Activated CD8-positive, alpha-beta memory T cell treated with anti-CD3 and anti-CD28 coated beads for 24 hours (primary cell): ENCODE results near the gene ZNF557.
"Not testable (repeated sequence)": the region's sequence is repeated elsewhere in the genome, so short reads cannot be mapped to it uniquely, and the experiment has no call there.

ENCODE experiments used
- DNase-seq: peaks from one replicate; pipeline ENCODE4 v3.0.0-alpha.2; 2020

Gene ZNF557

DNA sequence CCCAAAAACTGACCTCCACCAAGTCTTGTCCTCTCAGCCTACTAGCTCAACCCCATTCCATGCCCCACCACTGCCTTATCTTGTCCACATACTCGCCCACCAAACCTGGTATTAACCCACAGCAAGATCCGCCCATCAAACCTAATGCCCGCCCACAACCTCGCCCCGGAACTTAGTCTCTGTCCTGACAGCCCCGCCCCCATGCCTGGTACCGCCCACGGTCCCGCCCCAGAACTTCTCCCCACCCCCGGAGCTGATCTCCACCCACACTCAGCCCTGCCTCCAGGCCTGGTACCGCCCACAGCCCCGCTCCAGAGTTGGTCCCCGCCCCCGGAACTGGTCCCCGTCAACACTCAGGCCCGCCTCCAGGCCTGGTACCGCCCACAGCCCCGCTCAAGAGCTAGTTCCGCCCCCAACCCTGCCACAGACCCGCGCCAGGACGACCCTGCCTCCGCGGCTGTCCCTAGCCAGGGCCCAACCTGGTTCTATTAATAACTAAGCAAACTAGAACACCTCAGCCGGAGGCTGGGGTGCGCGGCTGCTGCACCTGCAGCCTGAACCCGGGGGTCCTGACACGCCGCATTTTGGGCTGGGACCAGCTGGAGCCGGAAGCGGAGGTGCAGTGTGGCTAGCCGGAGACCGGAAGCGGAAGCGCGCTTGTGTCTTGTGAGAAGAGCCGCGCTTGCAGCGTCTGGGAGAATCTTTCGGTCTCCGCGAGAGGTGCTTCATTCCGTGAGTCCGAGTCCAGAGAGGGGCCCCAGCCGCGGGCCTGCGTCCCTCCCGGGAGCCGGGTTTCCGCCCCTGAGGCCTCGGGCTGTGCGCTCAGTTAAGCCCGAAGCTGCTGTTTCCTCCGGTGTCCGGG, at the start of gene ZNF557:
Gene ZNF557 (plus strand): TSS at position 662 of the 862 bp plus-strand sequence. CDS start 5,372 bp downstream, outside the sequence.
- DNase-seq = peak; percentile 99

DNA sequence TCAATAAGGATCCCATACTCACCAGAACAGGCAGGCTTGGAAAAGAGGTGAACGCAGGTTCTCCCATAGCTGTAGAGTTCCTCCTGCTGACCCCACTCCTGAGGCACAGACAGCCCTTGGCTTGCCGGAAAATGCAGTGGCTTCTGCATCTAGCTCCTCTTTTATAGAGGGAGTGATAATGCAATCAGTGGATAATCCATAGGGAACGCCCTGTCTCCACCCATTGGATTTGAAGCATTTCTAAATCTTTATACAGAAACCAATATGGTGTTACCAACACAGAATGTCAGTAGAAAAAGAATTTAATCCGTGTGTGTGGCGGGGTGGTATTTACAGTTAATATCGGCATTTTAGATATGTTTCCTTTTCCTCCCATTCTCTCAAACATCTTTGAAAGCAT, 48.2 kb upstream of the ZNF557 start, which contains the start of gene MBD3L2B:
Gene MBD3L2B (minus strand): TSS at position 101 of the 400 bp plus-strand sequence. CDS start 34 bp downstream, at position 67.
- DNase-seq = not testable (repeated sequence)

DNA sequence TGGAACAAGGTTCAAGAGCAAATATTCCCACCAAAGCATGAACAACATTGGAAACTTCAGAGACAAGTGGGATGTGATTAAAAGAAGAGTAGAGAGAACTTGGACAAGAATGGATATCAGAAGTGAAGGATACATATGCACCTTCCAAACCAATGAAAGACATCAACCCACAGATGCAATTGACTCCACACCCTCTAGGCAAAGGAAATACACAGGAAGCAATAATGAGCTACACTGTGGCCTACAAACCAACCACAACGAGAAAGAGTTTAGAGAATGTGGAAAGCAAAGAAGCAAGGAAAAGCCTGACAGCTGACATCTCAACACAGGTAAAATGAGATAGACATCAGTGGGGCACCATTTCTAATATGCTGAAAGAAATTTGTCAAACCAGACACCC, 40.7 kb upstream of the ZNF557 start:
- DNase-seq = not testable (repeated sequence)

DNA sequence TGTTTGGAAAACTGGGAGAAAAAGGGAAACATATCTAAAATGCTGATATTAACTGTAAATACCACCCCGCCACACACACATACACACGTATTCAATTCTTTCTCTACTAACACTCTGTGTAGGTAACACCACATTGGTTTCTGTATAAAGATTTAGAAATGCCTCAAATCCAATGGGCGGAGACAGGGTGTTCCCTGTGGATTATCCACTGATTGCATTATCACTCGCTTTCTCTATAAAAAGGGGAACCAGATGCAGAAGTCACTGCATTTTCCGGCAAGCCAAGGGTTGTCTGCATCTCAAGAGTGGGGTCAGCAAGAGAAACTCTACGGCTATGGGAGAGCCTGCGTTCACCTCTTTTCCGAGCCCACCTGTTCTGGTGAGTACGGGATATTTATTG, 39.2 kb upstream of the ZNF557 start, which contains the start of gene MBD3L5:
Gene MBD3L5 (plus strand): TSS at position 301 of the 400 bp plus-strand sequence. CDS start 34 bp downstream, at position 335.
- not testable (repeated sequence) for DNase-seq

DNA sequence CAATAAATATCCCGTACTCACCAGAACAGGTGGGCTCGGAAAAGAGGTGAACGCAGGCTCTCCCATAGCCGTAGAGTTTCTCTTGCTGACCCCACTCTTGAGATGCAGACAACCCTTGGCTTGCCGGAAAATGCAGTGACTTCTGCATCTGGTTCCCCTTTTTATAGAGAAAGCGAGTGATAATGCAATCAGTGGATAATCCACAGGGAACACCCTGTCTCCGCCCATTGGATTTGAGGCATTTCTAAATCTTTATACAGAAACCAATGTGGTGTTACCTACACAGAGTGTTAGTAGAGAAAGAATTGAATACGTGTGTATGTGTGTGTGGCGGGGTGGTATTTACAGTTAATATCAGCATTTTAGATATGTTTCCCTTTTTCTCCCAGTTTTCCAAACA, 29.4 kb upstream of the ZNF557 start, which contains the start of gene MBD3L4:
Gene MBD3L4 (minus strand): TSS at position 101 of the 400 bp plus-strand sequence. CDS start 35 bp downstream, at position 66.
- DNase-seq = not testable (repeated sequence)

DNA sequence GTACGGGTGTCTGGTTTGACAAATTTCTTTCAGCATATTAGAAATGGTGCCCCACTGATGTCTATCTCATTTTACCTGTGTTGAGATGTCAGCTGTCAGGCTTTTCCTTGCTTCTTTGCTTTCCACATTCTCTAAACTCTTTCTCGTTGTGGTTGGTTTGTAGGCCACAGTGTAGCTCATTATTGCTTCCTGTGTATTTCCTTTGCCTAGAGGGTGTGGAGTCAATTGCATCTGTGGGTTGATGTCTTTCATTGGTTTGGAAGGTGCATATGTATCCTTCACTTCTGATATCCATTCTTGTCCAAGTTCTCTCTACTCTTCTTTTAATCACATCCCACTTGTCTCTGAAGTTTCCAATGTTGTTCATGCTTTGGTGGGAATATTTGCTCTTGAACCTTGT, 27.9 kb upstream of the ZNF557 start:
- DNase-seq = not testable (repeated sequence)

DNA sequence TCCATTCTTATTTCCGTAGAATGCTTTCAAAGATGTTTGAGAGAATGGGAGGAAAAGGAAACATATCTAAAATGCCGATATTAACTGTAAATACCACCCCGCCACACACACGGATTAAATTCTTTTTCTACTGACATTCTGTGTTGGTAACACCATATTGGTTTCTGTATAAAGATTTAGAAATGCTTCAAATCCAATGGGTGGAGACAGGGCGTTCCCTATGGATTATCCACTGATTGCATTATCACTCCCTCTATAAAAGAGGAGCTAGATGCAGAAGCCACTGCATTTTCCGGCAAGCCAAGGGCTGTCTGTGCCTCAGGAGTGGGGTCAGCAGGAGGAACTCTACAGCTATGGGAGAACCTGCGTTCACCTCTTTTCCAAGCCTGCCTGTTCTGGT, 20.5 kb upstream of the ZNF557 start, which contains the start of gene MBD3L2:
Gene MBD3L2 (plus strand): TSS at position 301 of the 400 bp plus-strand sequence. CDS start 53 bp downstream, at position 354.
- DNase-seq = not testable (repeated sequence)

DNA sequence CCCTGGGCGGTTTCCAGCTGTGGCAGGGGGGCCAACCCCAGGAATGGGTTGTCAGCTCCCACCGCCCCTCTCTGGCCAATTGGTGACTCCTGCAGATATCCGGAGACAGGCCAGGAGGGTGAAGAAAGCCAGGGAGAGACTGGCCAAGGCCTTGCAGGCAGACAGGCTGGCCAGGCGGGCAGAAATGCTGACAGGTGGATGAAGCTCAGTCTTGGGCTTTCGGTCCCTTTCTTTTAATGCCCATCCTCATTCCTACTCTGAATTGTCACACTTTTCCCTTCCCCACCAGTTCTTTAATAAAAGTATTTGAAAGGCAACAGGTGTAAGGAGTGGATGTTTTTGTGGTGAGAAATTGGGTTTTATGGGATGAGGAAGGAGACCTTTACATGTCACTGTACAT, 18.1 kb upstream of the ZNF557 start:
- DNase-seq = not testable (repeated sequence)

DNA sequence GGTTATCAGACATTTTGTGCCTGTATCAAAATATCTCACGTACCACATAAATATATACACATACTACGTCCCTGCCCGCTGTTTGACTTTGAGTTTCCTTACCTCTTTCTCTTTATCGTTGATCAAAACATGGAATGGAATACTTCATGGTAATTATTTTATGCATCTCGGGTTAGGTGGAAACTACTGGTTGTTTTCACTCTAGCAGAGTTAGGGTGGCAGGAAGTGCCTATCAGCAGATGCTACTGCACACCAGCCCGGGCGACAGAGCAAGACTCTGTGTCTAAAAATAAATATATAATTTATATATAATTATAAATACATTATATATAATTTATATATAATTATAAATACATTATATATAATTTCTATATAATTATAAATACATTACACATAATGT, 16.6 kb upstream of the ZNF557 start:
- not testable (repeated sequence) for DNase-seq

DNA sequence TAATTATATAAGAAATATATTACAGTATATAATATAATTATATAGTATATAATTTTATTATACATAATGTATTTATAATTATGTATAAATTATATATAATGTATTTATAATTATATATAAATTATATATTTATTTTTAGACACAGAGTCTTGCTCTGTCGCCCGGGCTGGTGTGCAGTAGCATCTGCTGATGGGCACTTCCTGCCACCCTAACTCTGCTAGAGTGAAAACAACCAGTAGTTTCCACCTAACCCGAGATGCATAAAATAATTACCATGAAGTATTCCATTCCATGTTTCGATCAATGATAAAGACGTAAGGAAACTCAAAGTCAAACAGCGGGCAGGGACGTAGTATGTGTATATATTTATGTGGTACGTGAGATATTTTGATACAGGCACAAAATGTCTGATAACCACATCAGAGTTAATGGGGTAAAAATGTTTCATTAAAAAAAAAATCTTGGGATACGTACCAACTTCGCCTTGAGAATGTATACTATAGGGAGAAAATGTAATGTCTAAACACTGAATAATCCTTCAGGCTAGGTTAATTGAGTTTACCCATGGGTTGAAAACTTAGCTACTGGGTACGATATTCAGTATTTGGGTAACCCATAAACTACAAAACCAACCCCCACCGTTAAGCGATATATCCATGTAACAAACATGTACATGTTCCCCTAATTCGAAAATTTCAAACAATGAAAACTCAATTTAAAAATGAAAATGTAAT, 14.7 kb upstream of the ZNF557 start:
- not testable (repeated sequence) for DNase-seq

DNA sequence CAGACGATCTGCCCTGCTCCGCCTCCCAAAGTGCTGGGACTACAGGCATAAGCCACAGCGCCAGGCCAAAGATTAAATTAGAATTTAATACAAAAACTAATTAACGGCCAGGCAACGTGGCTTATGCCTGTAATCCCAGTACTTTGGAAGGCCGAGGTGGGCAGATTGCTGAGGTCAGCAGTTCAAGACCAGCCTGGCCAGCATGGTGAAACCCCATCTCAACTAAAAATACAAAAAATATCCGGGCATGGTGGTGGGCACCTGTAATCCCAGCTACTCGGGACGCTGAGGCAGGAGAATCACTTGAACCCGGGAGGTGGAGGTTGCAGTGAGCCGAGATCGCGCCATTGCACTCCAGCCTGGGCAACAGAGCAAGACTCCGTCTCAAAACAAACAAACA, 13.8 kb upstream of the ZNF557 start:
- not testable (repeated sequence) for DNase-seq

DNA sequence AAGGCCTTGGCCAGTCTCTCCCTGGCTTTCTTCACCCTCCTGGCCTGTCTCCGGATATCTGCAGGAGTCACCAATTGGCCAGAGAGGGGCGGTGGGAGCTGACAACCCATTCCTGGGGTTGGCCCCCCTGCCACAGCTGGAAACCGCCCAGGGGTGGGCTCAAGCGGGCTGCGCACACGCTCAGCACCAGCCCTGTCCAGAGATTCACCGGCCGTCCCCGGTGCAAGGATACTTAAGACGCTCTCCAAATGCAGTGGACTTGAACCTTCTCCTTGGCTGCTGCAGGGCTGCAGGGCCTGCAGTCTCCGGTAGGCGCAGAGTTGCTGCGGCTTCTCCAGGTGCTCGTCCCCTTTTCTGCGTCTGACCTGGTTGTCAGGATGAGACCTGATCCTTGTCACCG, 13.1 kb upstream of the ZNF557 start:
- DNase-seq = not testable (repeated sequence)

DNA sequence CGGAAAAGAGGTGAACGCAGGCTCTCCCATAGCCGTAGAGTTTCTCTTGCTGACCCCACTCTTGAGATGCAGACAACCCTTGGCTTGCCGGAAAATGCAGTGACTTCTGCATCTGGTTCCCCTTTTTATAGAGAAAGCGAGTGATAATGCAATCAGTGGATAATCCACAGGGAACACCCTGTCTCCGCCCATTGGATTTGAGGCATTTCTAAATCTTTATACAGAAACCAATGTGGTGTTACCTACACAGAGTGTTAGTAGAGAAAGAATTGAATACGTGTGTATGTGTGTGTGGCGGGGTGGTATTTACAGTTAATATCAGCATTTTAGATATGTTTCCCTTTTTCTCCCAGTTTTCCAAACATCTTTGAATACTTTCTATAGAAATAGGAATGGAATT, 10.9 kb upstream of the ZNF557 start, which contains the start of gene MBD3L3:
Gene MBD3L3 (minus strand): TSS at position 101 of the 400 bp plus-strand sequence. CDS start 71 bp downstream, at position 30.
- DNase-seq = not testable (repeated sequence)

DNA sequence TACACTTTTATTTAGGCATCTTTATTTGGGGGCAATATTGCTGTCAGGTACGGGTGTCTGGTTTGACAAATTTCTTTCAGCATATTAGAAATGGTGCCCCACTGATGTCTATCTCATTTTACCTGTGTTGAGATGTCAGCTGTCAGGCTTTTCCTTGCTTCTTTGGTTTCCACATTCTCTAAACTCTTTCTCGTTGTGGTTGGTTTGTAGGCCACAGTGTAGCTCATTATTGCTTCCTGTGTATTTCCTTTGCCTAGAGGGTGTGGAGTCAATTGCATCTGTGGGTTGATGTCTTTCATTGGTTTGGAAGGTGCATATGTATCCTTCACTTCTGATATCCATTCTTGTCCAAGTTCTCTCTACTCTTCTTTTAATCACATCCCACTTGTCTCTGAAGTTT, 9.5 kb upstream of the ZNF557 start:
- not testable (repeated sequence) for DNase-seq

DNA sequence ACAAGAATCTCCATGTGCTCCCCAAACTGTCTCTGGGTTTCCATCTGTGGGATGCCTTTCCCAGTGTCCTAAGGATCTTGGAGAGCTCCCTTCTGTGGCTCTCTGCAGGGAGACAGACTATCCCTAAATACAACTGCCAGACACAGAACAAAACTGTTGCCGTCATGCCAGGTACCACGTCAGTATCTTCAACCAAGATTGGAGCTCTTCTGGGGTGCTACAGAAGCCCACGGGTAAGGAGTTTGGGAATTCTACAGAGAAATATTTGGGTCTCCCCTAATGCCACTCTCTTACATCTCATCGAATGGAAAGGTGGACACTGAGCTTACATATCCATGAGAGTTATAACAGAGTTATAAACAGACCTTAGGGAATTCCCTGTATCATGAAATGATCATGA, 6.2 kb upstream of the ZNF557 start:
- DNase-seq = no peak

DNA sequence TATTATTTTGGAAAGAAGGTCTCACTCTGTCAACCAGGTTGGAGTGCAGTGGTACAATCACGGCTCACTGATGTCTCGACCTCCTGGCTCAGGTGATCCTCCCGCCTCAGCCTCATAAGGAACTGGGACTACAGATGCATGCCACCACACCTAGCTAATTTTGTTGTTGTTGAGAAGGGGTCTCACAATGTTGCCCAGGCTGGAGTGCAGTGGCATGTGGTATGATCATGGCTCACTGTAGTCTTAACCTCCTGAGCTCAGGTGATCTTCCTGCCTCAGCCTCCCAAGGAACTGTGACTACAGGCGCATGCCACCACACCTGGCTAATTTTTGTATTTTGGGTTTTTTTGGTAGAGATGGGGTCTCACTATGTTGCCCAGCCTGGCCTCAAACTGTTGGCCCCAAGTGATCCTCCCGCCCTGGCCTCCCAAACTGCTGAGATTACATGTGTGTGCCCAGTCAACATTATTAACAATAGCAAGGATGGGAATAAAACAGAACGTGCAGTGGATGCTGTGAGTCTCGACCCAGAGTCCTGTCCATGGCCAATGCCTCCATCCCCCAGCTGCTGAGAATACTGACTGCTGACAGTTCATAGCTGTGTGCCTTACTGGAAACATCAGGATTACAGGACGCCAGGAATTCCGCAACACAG, 5.6 kb upstream of the ZNF557 start:
- no peak for DNase-seq

DNA sequence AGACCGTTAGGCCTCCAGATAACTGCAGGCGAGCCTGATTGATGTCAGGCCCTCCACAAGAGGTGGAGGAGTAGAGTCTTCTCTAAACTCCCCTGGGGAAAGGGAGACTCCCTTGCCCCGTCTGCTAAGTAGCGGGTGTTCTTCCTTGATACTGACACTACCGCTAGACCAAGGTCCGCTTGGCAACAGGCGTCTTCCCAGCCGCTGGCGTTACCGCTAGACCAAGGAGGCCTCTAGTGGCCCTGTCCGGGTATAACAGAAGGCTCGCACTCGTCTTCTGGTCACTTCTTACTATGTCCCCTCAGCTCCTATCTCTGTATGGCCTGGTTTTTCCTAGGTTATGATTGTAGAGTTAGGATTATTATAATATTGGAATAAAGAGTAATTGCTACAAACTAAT, 2.4 kb upstream of the ZNF557 start:
- DNase-seq = not testable (repeated sequence)

DNA sequence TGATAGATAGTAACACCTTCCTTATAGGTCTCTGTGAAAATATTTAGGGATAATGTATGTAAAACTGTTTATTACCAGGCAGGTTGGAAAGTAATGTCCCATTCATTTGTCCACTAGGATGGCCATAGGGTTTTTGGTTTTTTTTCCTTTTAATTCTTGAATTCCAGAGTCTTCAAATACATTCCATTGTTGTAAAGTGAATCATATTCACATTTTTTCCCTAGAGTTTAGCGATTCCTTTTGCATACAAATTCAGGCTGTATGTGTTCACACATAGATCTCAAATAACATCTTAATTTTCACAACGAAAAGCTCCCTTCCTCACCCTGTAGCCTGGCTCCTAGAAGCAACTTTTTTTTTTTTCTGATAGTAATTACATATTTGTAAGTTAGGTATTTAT, 1.8 kb upstream of the ZNF557 start:
- no peak for DNase-seq

DNA sequence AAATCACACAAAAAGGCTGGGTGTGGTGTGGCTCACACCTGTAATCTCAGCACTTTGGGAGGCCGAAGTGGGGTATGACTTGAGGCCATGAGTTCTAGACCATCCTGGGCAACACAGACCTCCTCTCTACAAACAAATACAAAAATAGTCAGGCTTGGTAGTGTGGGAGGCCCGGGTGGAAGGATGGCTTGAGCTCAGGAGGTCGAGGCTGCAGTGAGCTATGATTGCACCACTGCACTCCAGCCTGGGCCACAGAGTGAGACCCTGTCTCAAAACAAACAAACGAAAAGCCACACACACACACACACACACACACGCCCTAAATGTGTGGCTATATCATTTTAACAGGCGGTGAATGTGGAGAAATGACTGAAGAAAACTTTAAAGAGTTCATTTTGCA, 904 bp upstream of the ZNF557 start:
- no peak for DNase-seq

DNA sequence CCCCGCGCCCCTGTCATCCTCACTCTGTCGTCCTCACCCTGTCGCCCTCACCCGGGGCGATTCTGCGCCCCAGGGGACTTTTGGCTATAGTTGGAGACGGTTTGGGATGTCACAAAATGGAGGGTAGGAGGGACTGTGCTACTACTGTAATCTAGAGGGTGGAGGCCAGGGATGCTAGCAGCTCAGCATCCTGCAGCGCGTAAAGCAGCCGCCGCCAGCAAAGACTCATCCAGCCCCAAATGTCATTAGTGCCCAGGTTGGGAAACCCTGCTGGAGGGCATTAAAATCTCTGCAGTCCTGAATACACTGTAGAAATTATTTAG, 362 bp downstream of the ZNF557 start:
- no peak for DNase-seq

DNA sequence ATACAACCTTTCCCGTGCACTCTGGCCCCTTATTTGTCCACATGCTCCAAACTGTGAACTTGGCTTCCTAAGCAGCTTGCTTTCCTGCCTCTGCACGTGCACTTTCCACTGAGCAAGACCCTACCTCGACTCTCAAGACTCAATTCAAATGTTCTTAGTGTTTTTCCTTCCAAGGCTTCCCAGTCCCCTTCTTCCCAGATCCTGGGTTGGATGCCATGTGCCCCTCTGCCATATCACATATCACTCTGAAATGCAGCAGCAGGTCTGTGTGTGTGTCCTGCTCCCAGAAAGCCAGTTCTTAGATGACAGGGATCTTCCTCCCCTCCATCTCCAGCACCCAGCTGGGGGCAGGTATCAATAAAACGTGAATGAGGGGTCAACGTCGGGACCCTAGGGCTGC, 3.0 kb downstream of the ZNF557 start:
- no peak for DNase-seq

DNA sequence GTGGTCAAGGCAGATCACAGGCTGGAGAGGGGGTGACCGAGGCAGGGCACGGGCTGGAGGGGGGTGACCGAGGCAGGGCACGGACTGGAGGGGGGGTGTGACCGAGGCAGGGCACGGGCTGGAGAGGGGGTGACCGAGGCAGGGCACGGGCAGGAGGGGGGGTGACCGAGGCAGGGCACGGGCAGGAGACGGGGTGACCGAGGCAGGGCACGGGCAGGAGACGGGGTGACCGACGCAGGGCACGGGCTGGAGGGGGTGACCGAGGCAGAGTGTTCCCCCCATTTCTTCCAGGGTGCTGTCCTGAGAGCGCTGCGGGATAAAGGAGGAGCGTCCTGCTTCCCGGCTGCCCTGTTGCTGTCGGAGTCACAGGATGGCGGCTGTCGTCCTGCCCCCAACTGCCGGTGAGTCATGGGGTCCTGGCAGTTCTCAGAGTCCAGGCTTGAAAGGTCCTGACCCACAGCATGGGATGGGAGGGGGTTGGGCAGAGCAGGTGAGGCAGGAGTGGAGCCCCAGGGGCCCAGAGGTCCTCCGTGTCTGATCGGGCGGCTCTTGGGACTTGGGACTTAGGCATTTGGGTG, 5.3 kb downstream of the ZNF557 start:
- DNase-seq = no peak
